Activated T-cell treated with anti-CD3 and anti-CD28 coated beads, Interleukin-2, amount 50 U/mL, for 72 hours (primary cell): ENCODE data around the gene WIPF3. TPM values are rescaled to one million over a fixed set of nuclear protein-coding genes. Genes with fewer than 3 reads are reported as not detected.
"Not testable (repeated sequence)": the region's sequence is repeated elsewhere in the genome, so short reads cannot be mapped to it uniquely, and the experiment has no call there.

Source experiments
- ATAC-seq, 2 donors: fragments of 150-1000 bp; cut with Tn5 transposase; replicated peaks in 1 of 2; 2 replicates each; pipeline ENCODE4 v1.10.0; 2021; ENCODE audit warnings: moderate library complexity in 2 of 2, mild to moderate bottlenecking in 1 of 2
- DNase-seq, 2 donors: peaks; one replicate each; pipeline ENCODE4 v3.0.0; 2021 to 2022; ENCODE audit warnings: mixed read lengths in 1 of 2
- H3K27ac Mint-ChIP-seq: one replicate; pipeline ENCODE4 v1.8.0; 2022; ENCODE audit warnings: mild to moderate bottlenecking, moderate library complexity, mixed read lengths
- H3K27me3 Mint-ChIP-seq: one replicate; pipeline ENCODE4 v1.8.0; 2022; ENCODE audit warnings: low read depth, mixed read lengths
- H3K36me3 Mint-ChIP-seq, 2 donors: one replicate each; pipeline ENCODE4 v1.8.0; 2022; ENCODE audit warnings: mixed read lengths in 2 of 2, mild to moderate bottlenecking in 1 of 2; ENCODE audit not compliant: insufficient read depth in 2 of 2
- H3K4me1 Mint-ChIP-seq: one replicate; pipeline ENCODE4 v1.8.0; 2022; ENCODE audit warnings: low read depth, mixed read lengths
- H3K4me3 Mint-ChIP-seq, 2 donors: one replicate each; pipeline ENCODE4 v1.8.0; 2022; ENCODE audit warnings: mild to moderate bottlenecking in 2 of 2, mixed read lengths in 2 of 2, moderate library complexity in 2 of 2
- H3K9me3 Mint-ChIP-seq, 2 donors: one replicate each; pipeline ENCODE4 v1.8.0; 2022; ENCODE audit warnings: mixed read lengths in 2 of 2
- total RNA-seq, 2 donors: library from RNA; stranded (reverse); gene quantifications; one replicate each; pipeline ENCODE4 v1.2.3, GENCODE V29; 2022

WIPF3 gene
- total RNA-seq, 2 donors from 2014 or later = not detected

- H3K9me3 Mint-ChIP-seq = no peaks in the 10 kb centered on the region
- no peak overlapping the region for H3K4me3 Mint-ChIP-seq
- H3K27me3 Mint-ChIP-seq = no peaks in the 10 kb centered on the region
- peaks cover 14% of the 10 kb centered on the region for H3K4me1 Mint-ChIP-seq
- no peak overlapping the region for H3K27ac Mint-ChIP-seq
- ATAC-seq (no peak), DNase-seq (no peak)
- H3K36me3 Mint-ChIP-seq = no peaks in the 10 kb centered on the region
These were observed 144.9 kb downstream of the WIPF3 start for GRCh38 chr7:29951206-29951605.

- no peak for ATAC-seq
- H3K9me3 Mint-ChIP-seq = no peaks in the 10 kb centered on the region
- DNase-seq = no peak
- peaks cover 18% of the 10 kb centered on the region for H3K4me1 Mint-ChIP-seq
- H3K4me3 Mint-ChIP-seq = no peak overlapping the region
- H3K27me3 Mint-ChIP-seq = peaks cover 4% of the 10 kb centered on the region
- no peak overlapping the region for H3K27ac Mint-ChIP-seq
- H3K36me3 Mint-ChIP-seq = no peaks in the 10 kb centered on the region
These were observed 147.5 kb downstream of the WIPF3 start for GRCh38 chr7:29953726-29954347.

- ATAC-seq (no peak), DNase-seq (no peak)
- no peaks in the 10 kb centered on the region for H3K36me3 Mint-ChIP-seq
- H3K4me3 Mint-ChIP-seq = no peak overlapping the region
- H3K9me3 Mint-ChIP-seq = no peaks in the 10 kb centered on the region
- H3K27ac Mint-ChIP-seq = no peak overlapping the region
- H3K27me3 Mint-ChIP-seq = peaks cover 4% of the 10 kb centered on the region
- peaks cover 18% of the 10 kb centered on the region for H3K4me1 Mint-ChIP-seq
These were observed 148.9 kb downstream of the WIPF3 start for GRCh38 chr7:29955075-29955792.

GRCh38 chr7:29955799-29956486, 149.6 kb downstream of the WIPF3 start:
- Mint-ChIP-seq H3K27ac (no peak overlapping the region), H3K9me3 (no peaks in the 10 kb centered on the region), H3K36me3 (no peaks in the 10 kb centered on the region), H3K27me3 (peaks cover 4% of the 10 kb centered on the region), H3K4me1 (peaks cover 18% of the 10 kb centered on the region), H3K4me3 (peak overlapping the region; percentile 8 to 50)
- peak; percentile 80 to 82 for ATAC-seq
- peak; percentile 10 to 17 for DNase-seq

- Mint-ChIP-seq H3K27ac (no peak overlapping the region), H3K4me3 (peak overlapping the region; percentile 8 to 50)
- peak; percentile 13 to 30 for ATAC-seq
These were observed 150.2 kb downstream of the WIPF3 start for GRCh38 chr7:29956487-29956836.

GRCh38 chr7:29957521-29958310, 151.4 kb downstream of the WIPF3 start:
- Mint-ChIP-seq H3K4me3 (no peak overlapping the region), H3K9me3 (no peaks in the 10 kb centered on the region), H3K27ac (no peak overlapping the region), H3K36me3 (no peaks in the 10 kb centered on the region), H3K4me1 (peaks cover 18% of the 10 kb centered on the region), H3K27me3 (peaks cover 4% of the 10 kb centered on the region)
- no peak for DNase-seq
- ATAC-seq = no peak

More at GRCh38 chr7:29956487-29956836, 150.2 kb downstream of the WIPF3 start:
- Mint-ChIP-seq H3K27me3 (peaks cover 4% of the 10 kb centered on the region), H3K4me1 (peaks cover 18% of the 10 kb centered on the region), H3K36me3 (no peaks in the 10 kb centered on the region), H3K9me3 (no peaks in the 10 kb centered on the region)
- no peak for DNase-seq

GRCh38 chr7:29958667-29959358, 152.5 kb downstream of the WIPF3 start:
- H3K4me3 Mint-ChIP-seq = no peak overlapping the region
- no peaks in the 10 kb centered on the region for H3K36me3 Mint-ChIP-seq
- no peaks in the 10 kb centered on the region for H3K9me3 Mint-ChIP-seq
- H3K27me3 Mint-ChIP-seq = peaks cover 4% of the 10 kb centered on the region
- DNase-seq = no peak
- ATAC-seq = no peak
- no peak overlapping the region for H3K27ac Mint-ChIP-seq
- H3K4me1 Mint-ChIP-seq = peaks cover 18% of the 10 kb centered on the region

GRCh38 chr7:29961611-29962010, 155.3 kb downstream of the WIPF3 start:
- H3K36me3 Mint-ChIP-seq, ATAC-seq, H3K4me3 Mint-ChIP-seq, H3K27me3 Mint-ChIP-seq, DNase-seq, H3K9me3 Mint-ChIP-seq, H3K27ac Mint-ChIP-seq, H3K4me1 Mint-ChIP-seq: not testable (repeated sequence)

GRCh38 chr7:29962035-29962434, 155.7 kb downstream of the WIPF3 start:
- Mint-ChIP-seq H3K9me3 (no peaks in the 10 kb centered on the region), H3K27ac (no peak overlapping the region), H3K36me3 (no peaks in the 10 kb centered on the region), H3K27me3 (peaks cover 4% of the 10 kb centered on the region), H3K4me1 (no peaks in the 10 kb centered on the region), H3K4me3 (no peak overlapping the region)
- ATAC-seq (no peak), DNase-seq (no peak)

- Mint-ChIP-seq H3K27ac (no peak overlapping the region), H3K27me3 (peaks cover 6% of the 10 kb centered on the region), H3K9me3 (no peaks in the 10 kb centered on the region), H3K4me3 (no peak overlapping the region), H3K36me3 (no peaks in the 10 kb centered on the region), H3K4me1 (peaks cover 1% of the 10 kb centered on the region)
- no peak for DNase-seq
- ATAC-seq = no peak
These were observed 158.7 kb downstream of the WIPF3 start for GRCh38 chr7:29965030-29965429.
